ENCODE results near the gene RTF1. TPM values are rescaled to one million over a fixed set of nuclear protein-coding genes. Genes with fewer than 3 reads are reported as not detected.
A peak's percentile ranks its signal among the peaks of the same experiment; 100 is the strongest.

The RTF1 gene
- total RNA-seq, 4 donors from 2014 or later: 22.0 to 66.9 (median 36.1) TPM

DNA sequence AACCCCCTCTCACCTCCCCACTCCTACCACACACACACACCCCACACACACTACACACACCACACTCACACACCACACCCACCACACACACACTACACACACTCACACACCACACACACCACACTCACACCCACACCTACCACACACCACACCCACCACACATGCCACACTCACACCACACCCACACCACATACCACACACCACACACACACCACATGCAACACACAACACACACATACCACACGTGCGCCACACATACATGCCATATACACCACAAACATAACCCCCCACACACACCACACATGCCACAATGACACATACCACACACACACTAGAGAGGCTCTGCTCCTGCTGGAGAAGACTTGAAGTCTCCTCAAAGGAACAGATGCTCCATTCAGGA, 70.9 kb downstream of the RTF1 start:
- Histone ChIP-seq H3K4me1 (peaks cover 6% of the 10 kb centered on the region), H3K4me3 (no peak overlapping the region), H3K27me3 (peaks cover 11% of the 10 kb centered on the region), H3K36me3 (peaks cover 3% of the 10 kb centered on the region), H3K27ac (no peak overlapping the region), H3K9me3 (no peaks in the 10 kb centered on the region)
- TF ChIP-seq POLR2AphosphoS5 (IDR thresholded peaks at IDR 0.05): no peak
- TF ChIP-seq POLR2A (IDR thresholded peaks at IDR 0.05): no peak
- TF ChIP-seq EP300 (IDR thresholded peaks at IDR 0.05): no peak
- TF ChIP-seq, protein P1, sequence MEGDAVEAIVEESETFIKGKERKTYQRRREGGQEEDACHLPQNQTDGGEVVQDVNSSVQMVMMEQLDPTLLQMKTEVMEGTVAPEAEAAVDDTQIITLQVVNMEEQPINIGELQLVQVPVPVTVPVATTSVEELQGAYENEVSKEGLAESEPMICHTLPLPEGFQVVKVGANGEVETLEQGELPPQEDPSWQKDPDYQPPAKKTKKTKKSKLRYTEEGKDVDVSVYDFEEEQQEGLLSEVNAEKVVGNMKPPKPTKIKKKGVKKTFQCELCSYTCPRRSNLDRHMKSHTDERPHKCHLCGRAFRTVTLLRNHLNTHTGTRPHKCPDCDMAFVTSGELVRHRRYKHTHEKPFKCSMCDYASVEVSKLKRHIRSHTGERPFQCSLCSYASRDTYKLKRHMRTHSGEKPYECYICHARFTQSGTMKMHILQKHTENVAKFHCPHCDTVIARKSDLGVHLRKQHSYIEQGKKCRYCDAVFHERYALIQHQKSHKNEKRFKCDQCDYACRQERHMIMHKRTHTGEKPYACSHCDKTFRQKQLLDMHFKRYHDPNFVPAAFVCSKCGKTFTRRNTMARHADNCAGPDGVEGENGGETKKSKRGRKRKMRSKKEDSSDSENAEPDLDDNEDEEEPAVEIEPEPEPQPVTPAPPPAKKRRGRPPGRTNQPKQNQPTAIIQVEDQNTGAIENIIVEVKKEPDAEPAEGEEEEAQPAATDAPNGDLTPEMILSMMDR (IDR thresholded peaks at IDR 0.05): no peak
- 80% methylated on average over 2 of the region's 2 CpGs for WGBS
- no peak for DNase-seq (ENCODE audit: low spot score in 2 of 2)

DNA sequence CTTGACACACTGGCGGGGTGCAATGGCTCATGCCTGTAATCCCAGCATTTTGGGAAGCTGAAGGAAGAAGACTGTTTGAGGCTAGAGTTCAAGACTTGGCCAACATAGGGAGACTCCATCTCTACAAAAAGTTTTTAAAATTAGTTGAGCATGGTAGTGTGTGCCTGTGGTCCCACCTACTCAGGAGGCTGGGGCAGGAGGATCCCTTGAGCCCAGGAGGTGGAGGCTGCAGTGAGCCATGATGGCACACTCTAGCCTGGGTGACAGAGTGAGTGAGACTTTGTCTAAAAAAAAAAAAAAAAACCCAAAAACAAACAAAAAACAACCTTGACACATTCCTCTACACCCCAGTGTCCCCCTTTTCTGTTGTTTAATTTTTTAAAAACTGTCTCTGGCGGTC, 72.7 kb downstream of the RTF1 start:
- no peaks in the 10 kb centered on the region for H3K9me3 ChIP-seq
- no peak for DNase-seq (ENCODE audit: low spot score in 2 of 2)
- H3K36me3 ChIP-seq: no peaks in the 10 kb centered on the region
- H3K27me3 ChIP-seq: peaks cover 20% of the 10 kb centered on the region
- WGBS: 94% methylated on average over 2 of the region's 2 CpGs
- H3K4me1 ChIP-seq: peaks cover 21% of the 10 kb centered on the region
- TF ChIP-seq, protein P1 (IDR thresholded peaks at IDR 0.05): no peak
- TF ChIP-seq POLR2AphosphoS5 (IDR thresholded peaks at IDR 0.05): no peak
- TF ChIP-seq EP300 (IDR thresholded peaks at IDR 0.05): no peak
- TF ChIP-seq POLR2A (IDR thresholded peaks at IDR 0.05): no peak
- no peak overlapping the region for H3K27ac ChIP-seq
- H3K4me3 ChIP-seq: no peak overlapping the region

DNA sequence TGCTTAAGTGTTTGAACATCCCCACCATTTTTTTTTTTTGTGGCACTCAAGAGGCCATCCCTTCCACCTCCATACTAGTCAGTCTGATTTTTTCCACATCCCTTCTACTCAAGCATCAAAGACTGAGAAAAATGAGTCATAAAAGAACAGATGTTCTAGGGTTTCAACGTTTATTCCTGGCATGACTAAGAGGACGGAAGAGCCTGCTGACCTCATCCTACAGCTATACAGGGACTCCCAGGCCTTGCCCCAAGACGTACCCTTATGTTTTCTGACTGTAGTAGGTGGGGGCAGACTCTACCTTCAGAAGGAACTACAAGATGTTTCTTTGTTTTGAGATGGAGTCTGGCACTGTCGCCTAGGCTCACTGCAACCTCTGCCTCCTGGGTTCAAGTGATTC, 73.5 kb downstream of the RTF1 start:
- 57% methylated on average over 4 of the region's 4 CpGs for WGBS
- Histone ChIP-seq H3K4me3 (no peak overlapping the region), H3K27ac (no peak overlapping the region), H3K4me1 (peaks cover 29% of the 10 kb centered on the region), H3K27me3 (peaks cover 27% of the 10 kb centered on the region), H3K9me3 (no peaks in the 10 kb centered on the region), H3K36me3 (no peaks in the 10 kb centered on the region)
- no peak for TF ChIP-seq EP300 (IDR thresholded peaks at IDR 0.05)
- TF ChIP-seq, protein P1 (IDR thresholded peaks at IDR 0.05): no peak
- DNase-seq (ENCODE audit: low spot score in 2 of 2): no peak

DNA sequence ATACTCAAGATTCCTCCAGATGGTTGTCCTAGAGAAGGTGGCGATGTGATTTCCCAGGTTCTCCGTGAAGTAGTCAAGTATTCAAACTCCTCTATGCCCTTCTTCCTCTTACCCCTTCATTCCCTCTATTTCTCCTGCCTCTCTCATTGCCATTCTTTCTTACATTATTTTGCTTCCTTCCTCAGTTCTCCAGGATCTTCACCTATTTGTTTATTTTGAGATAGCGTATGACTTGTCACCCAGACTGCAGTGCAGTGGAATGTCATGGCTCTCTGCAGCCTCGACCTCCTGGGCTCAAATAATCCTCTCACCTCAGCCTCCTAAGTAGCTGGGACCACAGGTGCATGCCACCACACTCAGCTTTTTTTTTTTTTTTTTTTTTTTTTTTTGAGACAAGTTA, 75.0 kb downstream of the RTF1 start:
- no peak for TF ChIP-seq POLR2AphosphoS5 (IDR thresholded peaks at IDR 0.05)
- no peak for TF ChIP-seq POLR2A (IDR thresholded peaks at IDR 0.05)
- no peak for TF ChIP-seq EP300 (IDR thresholded peaks at IDR 0.05)
- TF ChIP-seq, protein P1 (IDR thresholded peaks at IDR 0.05): no peak
- peaks cover 35% of the 10 kb centered on the region for H3K4me1 ChIP-seq
- no peak overlapping the region for H3K27ac ChIP-seq
- no peaks in the 10 kb centered on the region for H3K36me3 ChIP-seq
- peaks cover 39% of the 10 kb centered on the region for H3K27me3 ChIP-seq
- no peak for DNase-seq (ENCODE audit: low spot score in 2 of 2)
- no peaks in the 10 kb centered on the region for H3K9me3 ChIP-seq
- 90% methylated on average over 4 of the region's 4 CpGs for WGBS
- H3K4me3 ChIP-seq: no peak overlapping the region

DNA sequence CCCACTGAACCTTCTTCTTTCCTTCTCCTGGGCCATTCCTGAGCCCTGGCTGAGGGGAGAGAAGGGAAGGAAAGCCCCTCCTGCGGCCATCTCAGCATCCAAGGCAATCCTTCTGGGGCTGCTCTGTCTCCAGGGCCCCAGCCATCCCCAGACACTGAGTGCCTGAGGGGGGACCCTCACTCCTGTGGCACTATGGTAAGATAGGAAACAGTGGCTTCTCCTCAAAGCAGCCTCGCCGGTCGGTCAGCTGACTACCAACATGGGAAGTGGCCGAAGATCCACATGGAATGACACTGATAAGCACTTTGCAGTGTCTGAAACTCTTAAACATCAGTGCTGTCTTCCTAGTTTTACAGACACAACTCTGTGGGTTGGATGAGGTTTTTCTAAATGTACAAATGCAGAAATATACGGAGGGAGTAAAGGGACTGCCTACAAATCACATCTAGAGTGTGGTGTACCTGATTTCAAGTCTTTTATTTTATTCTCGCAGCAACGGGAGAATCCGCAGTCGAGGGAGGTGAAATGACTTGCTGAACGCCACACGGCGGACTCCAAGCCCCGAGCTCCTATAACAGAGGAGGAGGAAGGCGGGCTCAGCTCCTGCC, 75.8 kb downstream of the RTF1 start:
- Histone ChIP-seq H3K27me3 (peaks cover 43% of the 10 kb centered on the region), H3K4me1 (peaks cover 35% of the 10 kb centered on the region), H3K4me3 (peak overlapping the region; percentile 75), H3K36me3 (no peaks in the 10 kb centered on the region), H3K27ac (no peak overlapping the region), H3K9me3 (no peaks in the 10 kb centered on the region)
- TF ChIP-seq POLR2AphosphoS5 (IDR thresholded peaks at IDR 0.05) (no peak), EP300 (IDR thresholded peaks at IDR 0.05) (no peak), POLR2A (IDR thresholded peaks at IDR 0.05) (no peak)
- TF ChIP-seq, protein P1 (IDR thresholded peaks at IDR 0.05): no peak
- no peak for DNase-seq (ENCODE audit: low spot score in 2 of 2)
- WGBS: 15% methylated on average over 10 of the region's 15 CpGs
